Parathyroid adenoma (tissue), 2 donors: ENCODE data around the gene PRRC2B.

Experiments
- H2AFZ ChIP-seq: fragments of 300-600 bp; sonication (generic); one replicate; pipeline ENCODE4 v1.7.0; 2017; ENCODE audit warnings: antibody characterized with exemption, mild to moderate bottlenecking
- H3K27ac ChIP-seq: fragments of 300-600 bp; sonication (generic); one replicate; pipeline ENCODE4 v1.7.0; 2017
- H3K27me3 ChIP-seq: fragments of 300-600 bp; sonication (generic); one replicate; pipeline ENCODE4 v1.7.0; 2017; ENCODE audit warnings: low read length; ENCODE audit not compliant: control insufficient read depth, insufficient read depth
- H3K36me3 ChIP-seq: fragments of 300-600 bp; sonication (generic); one replicate; pipeline ENCODE4 v1.7.0; 2017; ENCODE audit warnings: low read length; ENCODE audit not compliant: control insufficient read depth, insufficient read depth
- H3K4me1 ChIP-seq: fragments of 300-600 bp; sonication (generic); one replicate; pipeline ENCODE4 v1.7.0; 2017; ENCODE audit warnings: control low read depth
- H3K4me2 ChIP-seq: fragments of 300-600 bp; sonication (generic); one replicate; pipeline ENCODE4 v1.7.0; 2017; ENCODE audit warnings: low read length
- H3K4me3 ChIP-seq: fragments of 300-600 bp; sonication (generic); one replicate; pipeline ENCODE4 v1.7.0; 2017; ENCODE audit warnings: low read depth, low read length
- H3K79me2 ChIP-seq: fragments of 300-600 bp; sonication (generic); one replicate; pipeline ENCODE4 v1.7.0; 2017; ENCODE audit warnings: control low read depth
- H3K9ac ChIP-seq: fragments of 300-600 bp; sonication (generic); one replicate; pipeline ENCODE4 v1.7.0; 2017; ENCODE audit warnings: mild to moderate bottlenecking
- H3K9me3 ChIP-seq: fragments of 300-600 bp; sonication (generic); one replicate; pipeline ENCODE4 v1.7.0; 2017; ENCODE audit warnings: low read length; ENCODE audit not compliant: control insufficient read depth
- TF ChIP-seq, protein P1 (sequence below): fragments of 300-600 bp; sonication (generic); IDR thresholded peaks from one replicate; pipeline ENCODE4 v1.7.0; 2017; ENCODE audit warnings: antibody characterized with exemption, mild to moderate bottlenecking
- donor health status: primary hyperparathyroidism.

PRRC2B gene

DNA sequence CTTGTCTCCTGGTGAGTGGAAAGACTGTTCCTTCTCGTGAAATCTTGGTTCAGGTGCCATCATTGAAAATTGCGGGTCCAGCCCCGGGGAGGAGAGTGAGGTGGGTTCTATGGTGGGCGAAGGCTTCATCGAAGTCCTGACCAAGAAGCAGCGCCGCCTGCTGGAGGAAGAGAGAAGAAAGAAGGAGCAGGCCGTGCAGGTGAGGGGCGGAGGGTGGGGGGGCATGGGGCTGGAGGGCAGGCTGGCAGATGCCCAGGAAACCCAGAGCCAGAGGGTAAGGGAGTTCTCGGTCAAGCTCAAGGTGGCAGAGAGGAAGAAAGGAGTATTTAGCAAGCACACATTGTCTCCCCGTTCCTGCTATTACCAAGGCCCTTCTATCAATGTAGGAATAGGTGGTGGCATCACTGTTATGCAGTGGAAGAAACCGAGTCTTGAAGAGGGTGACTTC, 84.6 kb downstream of the PRRC2B start:
- no peaks in the 10 kb centered on the region for H3K36me3 ChIP-seq
- TF ChIP-seq, protein P1, sequence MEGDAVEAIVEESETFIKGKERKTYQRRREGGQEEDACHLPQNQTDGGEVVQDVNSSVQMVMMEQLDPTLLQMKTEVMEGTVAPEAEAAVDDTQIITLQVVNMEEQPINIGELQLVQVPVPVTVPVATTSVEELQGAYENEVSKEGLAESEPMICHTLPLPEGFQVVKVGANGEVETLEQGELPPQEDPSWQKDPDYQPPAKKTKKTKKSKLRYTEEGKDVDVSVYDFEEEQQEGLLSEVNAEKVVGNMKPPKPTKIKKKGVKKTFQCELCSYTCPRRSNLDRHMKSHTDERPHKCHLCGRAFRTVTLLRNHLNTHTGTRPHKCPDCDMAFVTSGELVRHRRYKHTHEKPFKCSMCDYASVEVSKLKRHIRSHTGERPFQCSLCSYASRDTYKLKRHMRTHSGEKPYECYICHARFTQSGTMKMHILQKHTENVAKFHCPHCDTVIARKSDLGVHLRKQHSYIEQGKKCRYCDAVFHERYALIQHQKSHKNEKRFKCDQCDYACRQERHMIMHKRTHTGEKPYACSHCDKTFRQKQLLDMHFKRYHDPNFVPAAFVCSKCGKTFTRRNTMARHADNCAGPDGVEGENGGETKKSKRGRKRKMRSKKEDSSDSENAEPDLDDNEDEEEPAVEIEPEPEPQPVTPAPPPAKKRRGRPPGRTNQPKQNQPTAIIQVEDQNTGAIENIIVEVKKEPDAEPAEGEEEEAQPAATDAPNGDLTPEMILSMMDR, result peak; percentile 17
- no peak overlapping the region for H3K4me2 ChIP-seq
- no peak overlapping the region for H3K9ac ChIP-seq
- no peaks in the 10 kb centered on the region for H3K4me1 ChIP-seq
- H3K4me3 ChIP-seq, result no peak overlapping the region
- H3K27ac ChIP-seq, result no peak overlapping the region
- H3K27me3 ChIP-seq, result no peaks in the 10 kb centered on the region
- H2AFZ ChIP-seq, result no peak overlapping the region
- H3K9me3 ChIP-seq, result no peaks in the 10 kb centered on the region
- H3K79me2 ChIP-seq, result peaks cover 5% of the 10 kb centered on the region

DNA sequence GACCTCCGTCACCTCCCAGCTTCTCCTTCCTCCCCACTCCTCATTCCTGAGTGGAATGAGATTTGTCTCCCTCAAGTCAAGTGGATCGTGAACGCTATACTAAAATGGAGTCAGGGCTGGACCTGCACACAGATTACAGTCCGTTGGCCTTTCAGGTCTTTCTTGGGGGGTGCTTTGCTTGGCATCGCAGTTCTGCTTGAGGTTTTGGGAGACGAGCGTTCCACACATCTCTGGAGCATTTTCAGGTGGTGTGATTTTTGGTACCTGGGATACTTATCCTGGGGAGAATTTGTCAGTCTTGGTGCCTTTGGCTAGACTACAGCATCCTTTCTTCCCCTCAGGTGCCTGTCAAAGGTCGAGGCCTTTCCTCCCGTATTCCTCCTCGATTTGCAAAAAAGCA, 85.0 kb downstream of the PRRC2B start:
- H3K27me3 ChIP-seq, result no peaks in the 10 kb centered on the region
- H3K4me2 ChIP-seq, result no peak overlapping the region
- no peak overlapping the region for H3K27ac ChIP-seq
- no peak overlapping the region for H3K4me3 ChIP-seq
- no peaks in the 10 kb centered on the region for H3K4me1 ChIP-seq
- peaks cover 5% of the 10 kb centered on the region for H3K79me2 ChIP-seq
- no peaks in the 10 kb centered on the region for H3K36me3 ChIP-seq
- H3K9me3 ChIP-seq, result no peaks in the 10 kb centered on the region
- TF ChIP-seq, protein P1, result no peak
- no peak overlapping the region for H3K9ac ChIP-seq
- H2AFZ ChIP-seq, result no peak overlapping the region

DNA sequence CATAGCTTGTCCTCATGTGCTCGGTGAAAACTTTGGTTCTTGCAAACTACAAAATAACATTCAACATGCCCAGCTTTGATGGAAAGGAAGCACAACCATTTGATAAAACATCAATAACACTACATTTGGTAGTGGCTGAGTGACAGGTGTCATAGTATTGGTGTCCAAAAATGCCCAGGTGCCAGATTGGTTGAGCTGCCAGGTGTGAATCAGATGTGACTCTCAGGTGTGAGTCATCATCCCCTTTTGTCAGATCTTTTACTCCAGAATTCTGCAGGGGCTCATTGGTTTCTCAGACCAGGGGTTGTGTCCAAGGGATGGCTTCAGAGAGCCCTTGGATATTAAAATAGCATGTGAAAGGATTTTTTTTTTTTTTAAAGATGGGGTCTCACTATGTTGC, 86.4 kb downstream of the PRRC2B start:
- Histone ChIP-seq H3K4me2 (no peak overlapping the region), H2AFZ (no peak overlapping the region), H3K27ac (no peak overlapping the region), H3K4me1 (no peaks in the 10 kb centered on the region), H3K9ac (no peak overlapping the region), H3K27me3 (no peaks in the 10 kb centered on the region), H3K9me3 (no peaks in the 10 kb centered on the region), H3K4me3 (no peak overlapping the region), H3K79me2 (peaks cover 5% of the 10 kb centered on the region), H3K36me3 (no peaks in the 10 kb centered on the region)
- TF ChIP-seq, protein P1, result no peak

DNA sequence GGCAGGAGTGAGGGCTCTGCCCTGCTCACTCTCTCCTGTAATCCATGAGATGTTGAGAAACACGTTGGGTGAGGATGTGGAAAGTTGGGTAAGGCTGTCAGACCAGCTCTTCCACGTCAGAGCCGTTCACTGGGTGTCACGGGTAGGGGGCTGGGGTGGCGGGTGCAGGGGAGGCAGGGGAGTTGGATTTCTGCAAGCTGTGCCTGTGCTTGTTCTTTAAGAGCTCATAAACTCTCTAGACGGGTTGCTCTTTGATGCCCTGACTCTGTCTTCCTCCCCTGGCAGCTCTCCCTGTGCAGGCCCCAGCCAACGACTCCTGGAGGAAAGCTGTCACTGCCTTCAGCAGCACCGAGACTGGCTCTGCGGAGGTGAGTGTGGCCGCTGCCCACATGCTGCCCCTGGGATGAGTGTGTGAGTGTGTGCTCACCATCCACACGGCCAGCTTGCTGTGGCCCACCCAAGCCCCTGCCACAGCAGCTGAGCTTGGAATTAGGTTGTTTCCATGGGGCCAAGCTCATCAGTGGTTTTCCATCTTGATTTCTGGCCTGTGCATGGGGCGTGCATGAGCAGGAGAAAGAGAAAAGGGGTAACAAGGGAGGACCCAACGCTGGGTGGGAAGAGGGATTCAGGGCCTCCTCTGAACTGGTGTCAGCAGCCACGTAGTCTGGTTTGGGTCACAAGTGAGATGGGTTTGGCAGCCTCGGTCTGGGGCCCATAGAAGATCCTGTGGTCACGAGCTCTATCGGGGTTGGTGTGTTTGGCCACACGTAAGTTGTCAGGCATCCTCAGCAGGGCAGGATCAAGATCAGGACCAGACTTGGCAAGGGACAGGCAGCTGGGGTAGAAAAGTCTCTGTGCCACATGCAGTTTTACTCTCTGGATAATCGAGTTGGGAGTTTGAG, 87.8 kb downstream of the PRRC2B start:
- H3K9ac ChIP-seq, result no peak overlapping the region
- no peaks in the 10 kb centered on the region for H3K4me1 ChIP-seq

More for the DNA sequence above, 87.8 kb downstream of the PRRC2B start:
- Histone ChIP-seq H3K79me2 (peaks cover 5% of the 10 kb centered on the region), H3K27me3 (no peaks in the 10 kb centered on the region), H3K9me3 (no peaks in the 10 kb centered on the region), H3K36me3 (no peaks in the 10 kb centered on the region), H3K27ac (no peak overlapping the region), H3K4me2 (no peak overlapping the region), H3K4me3 (no peak overlapping the region), H2AFZ (no peak overlapping the region)
- TF ChIP-seq, protein P1, result no peak
